ENCODE measurements around the gene CNOT3. TPM values are rescaled to one million over a fixed set of nuclear protein-coding genes. Genes with fewer than 3 reads are reported as not detected.
A peak's percentile ranks its signal among the peaks of the same experiment; 100 is the strongest.

The CNOT3 gene
- total RNA-seq, 1 donor from 2014 or later: 72.9 TPM

DNA sequence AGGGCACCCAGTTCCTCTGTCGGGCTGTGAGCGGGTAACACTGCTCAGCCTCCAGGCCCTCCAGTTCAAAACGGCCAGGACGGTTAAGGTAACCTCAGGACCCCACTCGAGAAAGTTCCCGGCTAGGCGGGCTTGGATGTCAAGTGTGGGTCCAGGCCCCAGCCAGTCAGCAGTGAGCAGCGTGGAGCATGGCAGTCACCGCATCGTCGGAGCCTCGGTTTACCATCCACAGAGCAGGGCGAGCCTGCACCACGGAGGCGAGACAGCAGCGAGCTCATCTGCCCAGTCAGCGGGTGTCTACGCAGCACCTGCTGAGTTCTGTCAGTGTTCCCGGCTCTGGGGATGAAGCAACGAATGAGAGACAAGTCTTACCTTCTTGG, 8.0 kb upstream of the CNOT3 start:
- no peaks in the 10 kb centered on the region for H3K4me1 Mint-ChIP-seq (ENCODE audit: unreplicated experiment)
- H3K9me3 Mint-ChIP-seq: no peaks in the 10 kb centered on the region
- H3K27me3 Mint-ChIP-seq: peaks cover 4% of the 10 kb centered on the region
- peaks cover 8% of the 10 kb centered on the region for H3K36me3 Mint-ChIP-seq
- TF ChIP-seq, protein P1, sequence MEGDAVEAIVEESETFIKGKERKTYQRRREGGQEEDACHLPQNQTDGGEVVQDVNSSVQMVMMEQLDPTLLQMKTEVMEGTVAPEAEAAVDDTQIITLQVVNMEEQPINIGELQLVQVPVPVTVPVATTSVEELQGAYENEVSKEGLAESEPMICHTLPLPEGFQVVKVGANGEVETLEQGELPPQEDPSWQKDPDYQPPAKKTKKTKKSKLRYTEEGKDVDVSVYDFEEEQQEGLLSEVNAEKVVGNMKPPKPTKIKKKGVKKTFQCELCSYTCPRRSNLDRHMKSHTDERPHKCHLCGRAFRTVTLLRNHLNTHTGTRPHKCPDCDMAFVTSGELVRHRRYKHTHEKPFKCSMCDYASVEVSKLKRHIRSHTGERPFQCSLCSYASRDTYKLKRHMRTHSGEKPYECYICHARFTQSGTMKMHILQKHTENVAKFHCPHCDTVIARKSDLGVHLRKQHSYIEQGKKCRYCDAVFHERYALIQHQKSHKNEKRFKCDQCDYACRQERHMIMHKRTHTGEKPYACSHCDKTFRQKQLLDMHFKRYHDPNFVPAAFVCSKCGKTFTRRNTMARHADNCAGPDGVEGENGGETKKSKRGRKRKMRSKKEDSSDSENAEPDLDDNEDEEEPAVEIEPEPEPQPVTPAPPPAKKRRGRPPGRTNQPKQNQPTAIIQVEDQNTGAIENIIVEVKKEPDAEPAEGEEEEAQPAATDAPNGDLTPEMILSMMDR (conservative IDR thresholded peaks at IDR 0.05): no peak
- no peak overlapping the region for H3K4me3 Mint-ChIP-seq
- no peak for DNase-seq (ENCODE audit: extremely low spot score, unreplicated experiment)
- no peak overlapping the region for H3K27ac Mint-ChIP-seq

- Mint-ChIP-seq H3K27me3 (peaks cover 5% of the 10 kb centered on the region), H3K4me3 (no peak overlapping the region), H3K36me3 (peaks cover 3% of the 10 kb centered on the region), H3K9me3 (no peaks in the 10 kb centered on the region), H3K27ac (no peak overlapping the region), H3K4me1 (ENCODE audit: unreplicated experiment) (peaks cover 8% of the 10 kb centered on the region)
- TF ChIP-seq, protein P1 (conservative IDR thresholded peaks at IDR 0.05): no peak
- no peak for DNase-seq (ENCODE audit: extremely low spot score, unreplicated experiment)
These were observed 4.1 kb upstream of the CNOT3 start for GRCh38 chr19:54133312-54133956.

DNA sequence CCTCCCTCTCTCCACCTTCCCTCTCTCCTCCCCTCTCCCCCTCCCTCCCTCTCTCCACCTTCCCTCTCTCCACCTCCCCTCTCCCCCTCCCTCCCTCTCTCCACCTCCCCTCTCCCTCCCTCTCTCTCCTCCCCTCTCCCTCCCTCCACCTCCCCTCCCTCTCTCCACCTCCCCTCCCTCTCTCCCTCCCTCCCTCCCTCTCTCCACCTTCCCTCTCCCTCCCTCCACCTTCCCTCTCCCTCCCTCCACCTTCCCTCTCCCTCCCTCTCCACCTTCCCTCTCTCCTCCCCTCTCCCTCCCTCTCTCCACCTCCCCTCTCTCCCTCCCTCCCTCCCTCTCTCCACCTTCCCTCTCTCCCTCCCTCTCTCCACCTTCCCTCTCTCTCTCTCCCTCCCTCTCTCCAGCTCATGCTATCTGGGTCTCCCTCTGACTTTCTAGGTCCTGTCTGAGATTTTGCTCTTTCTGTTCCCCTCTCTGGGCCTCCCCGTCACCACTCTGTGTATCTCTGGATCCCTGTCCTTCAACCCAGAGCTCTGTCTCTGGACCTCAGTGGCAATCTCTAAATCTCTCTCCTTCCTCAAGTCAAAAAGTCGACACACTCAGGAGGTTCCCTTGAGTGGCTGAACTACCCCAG, 3.5 kb upstream of the CNOT3 start:
- Mint-ChIP-seq H3K27me3 (peaks cover 5% of the 10 kb centered on the region), H3K36me3 (peaks cover 3% of the 10 kb centered on the region), H3K9me3 (no peaks in the 10 kb centered on the region), H3K4me3 (no peak overlapping the region), H3K27ac (no peak overlapping the region), H3K4me1 (ENCODE audit: unreplicated experiment) (peaks cover 8% of the 10 kb centered on the region)
- TF ChIP-seq, protein P1 (conservative IDR thresholded peaks at IDR 0.05): no peak
- DNase-seq (ENCODE audit: extremely low spot score, unreplicated experiment): no peak

GRCh38 chr19:54136086-54136863, 1.3 kb upstream of the CNOT3 start:
- H3K27me3 Mint-ChIP-seq: peaks cover 5% of the 10 kb centered on the region
- peaks cover 16% of the 10 kb centered on the region for H3K4me1 Mint-ChIP-seq (ENCODE audit: unreplicated experiment)
- H3K27ac Mint-ChIP-seq: peak overlapping the region; percentile 89
- DNase-seq (ENCODE audit: extremely low spot score, unreplicated experiment): no peak
- H3K4me3 Mint-ChIP-seq: peak overlapping the region; percentile 95
- TF ChIP-seq, protein P1 (conservative IDR thresholded peaks at IDR 0.05): no peak
- peaks cover 3% of the 10 kb centered on the region for H3K36me3 Mint-ChIP-seq
- H3K9me3 Mint-ChIP-seq: no peaks in the 10 kb centered on the region

DNA sequence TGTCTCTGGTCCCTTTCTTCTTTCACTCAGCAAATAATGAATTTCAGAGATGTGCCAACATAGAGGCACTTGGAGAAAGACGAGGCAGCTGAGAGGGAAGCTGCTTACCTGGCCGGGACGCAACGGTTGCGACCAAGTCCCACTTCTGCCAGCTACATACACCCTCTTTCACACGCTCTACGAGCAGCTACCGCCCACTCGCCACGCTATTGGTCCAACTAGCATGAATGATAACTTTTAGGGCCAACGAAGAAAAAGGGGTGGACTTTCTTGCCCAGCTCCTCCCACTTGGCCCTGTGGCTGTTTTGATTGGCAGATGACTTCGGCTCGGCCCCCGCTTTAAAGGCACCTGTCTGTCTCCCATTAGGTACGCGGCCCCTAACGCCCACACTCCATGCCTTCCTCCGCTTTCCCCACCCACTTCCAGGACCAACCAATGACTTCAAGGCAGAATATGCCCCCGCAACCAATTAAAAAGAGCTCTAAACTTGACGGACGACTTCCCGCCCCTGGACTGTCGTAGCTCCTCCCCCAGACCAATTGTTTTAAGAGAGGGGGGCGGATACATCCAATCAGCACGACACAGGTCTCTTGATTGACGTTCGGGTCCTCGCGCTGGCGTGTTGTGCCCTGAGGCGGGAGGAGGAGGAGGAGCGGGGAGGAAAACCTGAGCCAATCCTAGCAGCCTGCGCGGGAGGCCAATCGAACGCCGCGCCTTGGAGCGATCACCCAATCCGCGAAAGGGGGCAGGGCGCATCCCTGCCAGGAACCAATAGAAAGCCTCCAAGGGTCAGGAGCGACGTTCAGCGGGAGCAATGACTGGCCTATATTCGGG, 481 bp upstream of the CNOT3 start:
- H3K27me3 Mint-ChIP-seq: peaks cover 5% of the 10 kb centered on the region
- H3K9me3 Mint-ChIP-seq: no peaks in the 10 kb centered on the region
- H3K36me3 Mint-ChIP-seq: peaks cover 3% of the 10 kb centered on the region
- H3K27ac Mint-ChIP-seq: peak overlapping the region; percentile 89
- peak; percentile 99 for DNase-seq (ENCODE audit: extremely low spot score, unreplicated experiment)
- H3K4me3 Mint-ChIP-seq: peak overlapping the region; percentile 95
- TF ChIP-seq, protein P1 (conservative IDR thresholded peaks at IDR 0.05): no peak
- peaks cover 16% of the 10 kb centered on the region for H3K4me1 Mint-ChIP-seq (ENCODE audit: unreplicated experiment)

All from type B pancreatic cell (in vitro differentiated cells).